ENCODE data around the gene ZNF14. TPM values are rescaled to one million over a fixed set of nuclear protein-coding genes. Genes with fewer than 3 reads are reported as not detected.

Gene ZNF14
- total and polyA plus RNA-seq, 2 experiments from 2014 or later, result 4.6 to 10.2 TPM

DNA sequence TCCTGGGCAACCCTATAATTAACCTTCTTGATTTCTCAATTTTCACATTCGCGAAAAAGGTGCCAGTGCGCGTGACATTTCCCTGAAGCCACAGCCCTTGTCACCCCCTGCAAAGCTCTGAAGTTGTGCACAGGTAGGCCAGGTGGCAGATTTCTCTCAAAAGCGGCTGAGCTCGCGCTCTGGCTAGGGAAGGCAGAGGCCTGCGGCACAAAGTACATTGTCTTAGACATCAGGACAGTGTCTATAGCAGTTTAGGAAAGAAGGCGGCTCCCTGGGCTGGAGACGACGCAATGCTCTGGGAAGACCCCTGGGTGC, 42.9 kb upstream of the ZNF14 start:
- Mint-ChIP-seq H3K4me3 (peak overlapping the region; percentile 99), H3K27ac (peak overlapping the region; percentile 97), H3K4me1 (peaks cover 11% of the 10 kb centered on the region), H3K27me3 (ENCODE audit: insufficient read depth, low read depth, poor library complexity) (peaks cover 7% of the 10 kb centered on the region), H3K36me3 (ENCODE audit: low read depth) (peaks cover 13% of the 10 kb centered on the region), H3K9me3 (no peaks in the 10 kb centered on the region; the same call in 2 of the 3 replicates)
- Histone ChIP-seq H3K4me2 (peak overlapping the region; percentile 92), H3K27me3 (ENCODE audit: insufficient read depth) (no peaks in the 10 kb centered on the region), H4K20me1 (replicated peaks; ENCODE audit: insufficient read depth) (no peaks in the 10 kb centered on the region), H3K79me2 (replicated peaks; ENCODE audit: insufficient read depth) (peaks cover 25% of the 10 kb centered on the region; the same call in 1 of the 2 replicates), H3K4me1 (ENCODE audit: insufficient read depth) (peaks cover 15% of the 10 kb centered on the region), H3F3A (replicated peaks; ENCODE audit: low read depth) (no peaks in the 10 kb centered on the region), H3K4me3 (peak overlapping the region; percentile 75), H3K9me2 (ENCODE audit: insufficient read depth) (no peaks in the 10 kb centered on the region), H3K27ac (ENCODE audit: low read depth) (peak overlapping the region; percentile 46; the same call in 1 of the 2 replicates), H2AFZ (peak overlapping the region; percentile 85; the same call in 1 of the 2 replicates), H3K36me3 (ENCODE audit: insufficient read depth) (no peaks in the 10 kb centered on the region)
- TF ChIP-seq, protein P1, sequence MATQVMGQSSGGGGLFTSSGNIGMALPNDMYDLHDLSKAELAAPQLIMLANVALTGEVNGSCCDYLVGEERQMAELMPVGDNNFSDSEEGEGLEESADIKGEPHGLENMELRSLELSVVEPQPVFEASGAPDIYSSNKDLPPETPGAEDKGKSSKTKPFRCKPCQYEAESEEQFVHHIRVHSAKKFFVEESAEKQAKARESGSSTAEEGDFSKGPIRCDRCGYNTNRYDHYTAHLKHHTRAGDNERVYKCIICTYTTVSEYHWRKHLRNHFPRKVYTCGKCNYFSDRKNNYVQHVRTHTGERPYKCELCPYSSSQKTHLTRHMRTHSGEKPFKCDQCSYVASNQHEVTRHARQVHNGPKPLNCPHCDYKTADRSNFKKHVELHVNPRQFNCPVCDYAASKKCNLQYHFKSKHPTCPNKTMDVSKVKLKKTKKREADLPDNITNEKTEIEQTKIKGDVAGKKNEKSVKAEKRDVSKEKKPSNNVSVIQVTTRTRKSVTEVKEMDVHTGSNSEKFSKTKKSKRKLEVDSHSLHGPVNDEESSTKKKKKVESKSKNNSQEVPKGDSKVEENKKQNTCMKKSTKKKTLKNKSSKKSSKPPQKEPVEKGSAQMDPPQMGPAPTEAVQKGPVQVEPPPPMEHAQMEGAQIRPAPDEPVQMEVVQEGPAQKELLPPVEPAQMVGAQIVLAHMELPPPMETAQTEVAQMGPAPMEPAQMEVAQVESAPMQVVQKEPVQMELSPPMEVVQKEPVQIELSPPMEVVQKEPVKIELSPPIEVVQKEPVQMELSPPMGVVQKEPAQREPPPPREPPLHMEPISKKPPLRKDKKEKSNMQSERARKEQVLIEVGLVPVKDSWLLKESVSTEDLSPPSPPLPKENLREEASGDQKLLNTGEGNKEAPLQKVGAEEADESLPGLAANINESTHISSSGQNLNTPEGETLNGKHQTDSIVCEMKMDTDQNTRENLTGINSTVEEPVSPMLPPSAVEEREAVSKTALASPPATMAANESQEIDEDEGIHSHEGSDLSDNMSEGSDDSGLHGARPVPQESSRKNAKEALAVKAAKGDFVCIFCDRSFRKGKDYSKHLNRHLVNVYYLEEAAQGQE (IDR thresholded peaks at IDR 0.05; ENCODE audit: unreplicated experiment), result no peak
- no peak for TF ChIP-seq ZNF462 (CRISPR knock-in tag; IDR thresholded peaks at IDR 0.05)
- no peak for TF ChIP-seq EZH2phosphoT487 (IDR thresholded peaks at IDR 0.05; ENCODE audit: unreplicated experiment)
- TF ChIP-seq JUNB (IDR thresholded peaks at IDR 0.05; ENCODE audit: unreplicated experiment), result no peak
- no peak for TF ChIP-seq CREB1 (CRISPR knock-in tag; IDR thresholded peaks at IDR 0.05; ENCODE audit: low read depth)
- no peak for TF ChIP-seq POLR2AphosphoS5 (IDR thresholded peaks at IDR 0.05; ENCODE audit: low read depth)
- TF ChIP-seq ZNF114 (CRISPR knock-in tag; IDR thresholded peaks at IDR 0.05), result no peak
- TF ChIP-seq, protein P2, sequence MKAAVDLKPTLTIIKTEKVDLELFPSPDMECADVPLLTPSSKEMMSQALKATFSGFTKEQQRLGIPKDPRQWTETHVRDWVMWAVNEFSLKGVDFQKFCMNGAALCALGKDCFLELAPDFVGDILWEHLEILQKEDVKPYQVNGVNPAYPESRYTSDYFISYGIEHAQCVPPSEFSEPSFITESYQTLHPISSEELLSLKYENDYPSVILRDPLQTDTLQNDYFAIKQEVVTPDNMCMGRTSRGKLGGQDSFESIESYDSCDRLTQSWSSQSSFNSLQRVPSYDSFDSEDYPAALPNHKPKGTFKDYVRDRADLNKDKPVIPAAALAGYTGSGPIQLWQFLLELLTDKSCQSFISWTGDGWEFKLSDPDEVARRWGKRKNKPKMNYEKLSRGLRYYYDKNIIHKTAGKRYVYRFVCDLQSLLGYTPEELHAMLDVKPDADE (IDR thresholded peaks at IDR 0.05), result no peak
- TF ChIP-seq STAT1 (IDR thresholded peaks at IDR 0.05; ENCODE audit: unreplicated experiment), result no peak
- TF ChIP-seq NANOG (IDR thresholded peaks at IDR 0.05; ENCODE audit: borderline replicate concordance), result no peak
- no peak for TF ChIP-seq ZNF331 (CRISPR knock-in tag; IDR thresholded peaks at IDR 0.05; ENCODE audit: low read depth)
- no peak for TF ChIP-seq EZH2 (IDR thresholded peaks at IDR 0.05; ENCODE audit: low read depth, unreplicated experiment)
- no peak for TF ChIP-seq CTCF (conservative IDR thresholded peaks at IDR 0.05; ENCODE audit: low read depth in 2 of 2)
- ATAC-seq, result peak; percentile 16
- no peak for DNase-seq (ENCODE audit: low spot score)

Data from GM23338 (cell line).